Stimulated activated CD4-positive, alpha-beta T cell treated with anti-CD3 and anti-CD28 coated beads, TNF-alpha, amount 100 ng/mL, for 48 hours (primary cell): ENCODE data around the gene TPP1.

ENCODE experiments used
- DNase-seq, 3 donors: peaks; one replicate each; pipeline ENCODE4 v3.0.0-alpha.2; 2020; ENCODE audit warnings: low read depth in 3 of 3

TPP1 gene

GRCh38 chr11:6627762-6628241, 8.6 kb upstream of the TPP1 start:
- no peak for DNase-seq

GRCh38 chr11:6626971-6627761, 7.9 kb upstream of the TPP1 start:
- DNase-seq: no peak

- DNase-seq: no peak
Measured at GRCh38 chr11:6625832-6626420, 6.7 kb upstream of the TPP1 start.

- DNase-seq: no peak
Measured at GRCh38 chr11:6625156-6625831, 6.1 kb upstream of the TPP1 start.

GRCh38 chr11:6623391-6624363, 4.5 kb upstream of the TPP1 start:
- no peak for DNase-seq

- DNase-seq: no peak
Measured at GRCh38 chr11:6622261-6623171, 3.3 kb upstream of the TPP1 start.

- no peak for DNase-seq
Measured at GRCh38 chr11:6621711-6622211, 2.5 kb upstream of the TPP1 start.

- DNase-seq: no peak
Measured at GRCh38 chr11:6620636-6621035, 1.4 kb upstream of the TPP1 start.

GRCh38 chr11:6618117-6619003, 862 bp downstream of the TPP1 start:
- peak in 1 of 3 donors; percentile 42 for DNase-seq

GRCh38 chr11:6617315-6617781, 1.9 kb downstream of the TPP1 start:
- DNase-seq: no peak

- no peak for DNase-seq
Measured at GRCh38 chr11:6616596-6617250, 2.5 kb downstream of the TPP1 start.

GRCh38 chr11:6615882-6616585, 3.2 kb downstream of the TPP1 start:
- DNase-seq: no peak

GRCh38 chr11:6615046-6615445, 4.2 kb downstream of the TPP1 start:
- DNase-seq: no peak

GRCh38 chr11:6614446-6614845, 4.8 kb downstream of the TPP1 start:
- no peak for DNase-seq

GRCh38 chr11:6613496-6613895, 5.7 kb downstream of the TPP1 start:
- DNase-seq: no peak

- DNase-seq: peak; percentile 88 to 97 (median 91)
Measured at GRCh38 chr11:6612213-6613041, 6.8 kb downstream of the TPP1 start, which contains the start of gene TAF10. TAF10 (minus strand) TSS chr11:6612216; CDS start chr11:6612189, 27 bp downstream.

- DNase-seq: no peak
Measured at GRCh38 chr11:6611963-6612212, 7.3 kb downstream of the TPP1 start.
